Neural cell (in vitro differentiated cells): Measurements from ENCODE around the gene MAP7D2. TPM values are rescaled to one million over a fixed set of nuclear protein-coding genes. Genes with fewer than 3 reads are reported as not detected.
A peak's percentile ranks its signal among the peaks of the same experiment; 100 is the strongest.

Experiments
- H2AFZ ChIP-seq: fragments of 200-600, 300-800 bp; sonication (generic), shearing (Covaris generic); 2 replicates; pipeline ENCODE4 v1.6.0; 2014; ENCODE audit warnings: low read depth, mild to moderate bottlenecking, antibody characterized with exemption, low read length, moderate library complexity
- H3F3A ChIP-seq: fragments of 200-600 bp; shearing (Covaris generic); 2 replicates; pipeline ENCODE4 v1.6.1; 2016; ENCODE audit warnings: mild to moderate bottlenecking, moderate library complexity, mixed read lengths, antibody characterized with exemption, low read length; ENCODE audit not compliant: insufficient read depth, poor library complexity, severe bottlenecking
- H3K27ac ChIP-seq: fragments of 200-600, 300-800 bp; sonication (generic), shearing (Covaris generic); 2 replicates; pipeline ENCODE4 v1.5.1; 2014; ENCODE audit warnings: mild to moderate bottlenecking, low read length, moderate library complexity
- H3K27me3 ChIP-seq: fragments of 300-800, 200-600 bp; sonication (generic), shearing (Covaris generic); 2 replicates; pipeline ENCODE4 v1.6.0; 2014; ENCODE audit warnings: mild to moderate bottlenecking, low read depth, low read length, moderate library complexity; ENCODE audit not compliant: insufficient read depth
- H3K36me3 ChIP-seq: fragments of 300-800, 200-600 bp; sonication (generic), shearing (Covaris generic); 2 replicates; pipeline ENCODE4 v1.5.1; 2014; ENCODE audit warnings: mild to moderate bottlenecking, antibody characterized with exemption, low read length, moderate library complexity; ENCODE audit not compliant: insufficient read depth
- H3K4me2 ChIP-seq: fragments of 300-800, 200-600 bp; sonication (generic), shearing (Covaris generic); 2 replicates; pipeline ENCODE4 v1.6.0; 2014; ENCODE audit warnings: mild to moderate bottlenecking, low read length
- H3K4me3 ChIP-seq: fragments of 300-800, 200-600 bp; sonication (generic), shearing (Covaris generic); 2 replicates; pipeline ENCODE4 v1.5.1; 2014; ENCODE audit warnings: mild to moderate bottlenecking, low read length, moderate library complexity
- H3K79me2 ChIP-seq: fragments of 200-600 bp; shearing (Covaris generic); replicated peaks from 2 replicates; pipeline ENCODE4 v1.6.0; 2014; ENCODE audit warnings: mild to moderate bottlenecking, low read length, moderate library complexity; ENCODE audit not compliant: insufficient read depth
- H3K9ac ChIP-seq: fragments of 300-800, 200-600 bp; sonication (generic), shearing (Covaris generic); 2 replicates; pipeline ENCODE4 v1.6.1; 2016; ENCODE audit warnings: mild to moderate bottlenecking, low read length, mixed read lengths
- H3K9me2 ChIP-seq: fragments of 200-600 bp; shearing (Covaris generic); 2 replicates; pipeline ENCODE4 v1.6.1; 2016; ENCODE audit warnings: mild to moderate bottlenecking, low read length, mixed read lengths; ENCODE audit not compliant: insufficient read depth
- H3K9me3 ChIP-seq: fragments of 200-600, 300-800 bp; sonication (generic), shearing (Covaris generic); 2 replicates; pipeline ENCODE4 v1.6.1; 2016; ENCODE audit warnings: mild to moderate bottlenecking, mixed run types, low read length, moderate library complexity, mixed read lengths
- H4K20me1 ChIP-seq: fragments of 200-600 bp; shearing (Covaris generic); 2 replicates; pipeline ENCODE4 v1.6.1; 2016; ENCODE audit warnings: mild to moderate bottlenecking, mixed run types; ENCODE audit not compliant: insufficient read depth
- EP300 ChIP-seq: fragments of 450-650 bp; conservative IDR thresholded peaks from 2 replicates; pipeline ENCODE4 v1.6.1; 2014; ENCODE audit warnings: antibody characterized with exemption, mild to moderate bottlenecking, moderate library complexity; ENCODE audit not compliant: poor library complexity, severe bottlenecking
- EZH2 ChIP-seq: fragments of 200-600, 300-800 bp; shearing (Covaris generic), sonication (generic); IDR thresholded peaks from 2 replicates; pipeline ENCODE4 v1.6.1; 2014; ENCODE audit warnings: antibody characterized with exemption, low read length, borderline replicate concordance, mild to moderate bottlenecking; ENCODE audit not compliant: insufficient read depth, poor library complexity, severe bottlenecking
- MXI1 ChIP-seq: fragments of 450-650 bp; conservative IDR thresholded peaks from 2 replicates; pipeline ENCODE4 v1.6.1; 2014; ENCODE audit warnings: antibody characterized with exemption, mild to moderate bottlenecking; ENCODE audit not compliant: poor library complexity, severe bottlenecking
- POLR2AphosphoS5 ChIP-seq: IDR thresholded peaks from 2 replicates; pipeline ENCODE4 v1.6.1; 2012
- RAD21 ChIP-seq: fragments of 450-650 bp; conservative IDR thresholded peaks from 2 replicates; pipeline ENCODE4 v1.6.1; 2014; ENCODE audit warnings: antibody characterized with exemption, mild to moderate bottlenecking, moderate library complexity
- SMC3 ChIP-seq: fragments of 450-650 bp; conservative IDR thresholded peaks from 2 replicates; pipeline ENCODE4 v1.6.1; 2014; ENCODE audit warnings: antibody characterized with exemption, mild to moderate bottlenecking, moderate library complexity; ENCODE audit not compliant: poor library complexity
- TAF1 ChIP-seq: IDR thresholded peaks from 2 replicates; pipeline ENCODE4 v1.6.1; 2012; ENCODE audit warnings: low read depth
- polyA plus RNA-seq: library from polyadenylated mRNA; depleted of rRNA; stranded (reverse); fragments of >200 nt; gene quantifications from 2 replicates; pipeline ENCODE4 v1.2.3, GENCODE V29; 2014
- TF ChIP-seq, protein P1 (sequence below): fragments of 450-650 bp; IDR thresholded peaks from 2 replicates; pipeline ENCODE4 v1.5.1; 2014; ENCODE audit warnings: antibody characterized with exemption, mild to moderate bottlenecking, moderate library complexity; ENCODE audit not compliant: poor library complexity, severe bottlenecking
- TF ChIP-seq, protein P2 (sequence below): IDR thresholded peaks from 2 replicates; pipeline ENCODE4 v1.6.1; 2012; ENCODE audit warnings: borderline replicate concordance

The MAP7D2 gene
- polyA plus RNA-seq, 1 donor from 2014 or later, result 6.4 TPM

DNA sequence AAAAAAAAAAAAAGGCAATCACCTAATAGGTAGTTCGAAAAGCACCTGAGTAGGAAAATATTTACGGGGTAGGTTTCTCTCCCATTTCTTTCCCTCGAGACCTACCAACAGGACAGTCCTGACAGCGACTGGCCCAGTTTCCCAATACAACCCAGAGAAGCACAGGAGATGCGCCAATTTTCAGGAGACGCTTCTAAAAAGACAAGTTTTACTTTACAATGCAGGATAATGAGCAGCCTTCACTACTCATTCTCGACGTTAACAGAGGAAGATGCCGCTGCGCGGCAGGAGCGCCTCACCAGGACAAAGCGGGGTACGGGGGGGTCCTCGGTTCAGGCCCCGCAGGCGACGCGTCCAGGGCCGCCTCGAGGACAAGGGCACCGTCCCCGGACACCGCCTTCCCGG lies 126.6 kb downstream of the MAP7D2 start:
- Histone ChIP-seq H3K4me2 (peak overlapping the region; percentile 41), H3K27me3 (no peaks in the 10 kb centered on the region), H3K4me3 (peak overlapping the region; percentile 85), H3K9me2 (no peaks in the 10 kb centered on the region), H3K79me2 (peaks cover 10% of the 10 kb centered on the region), H3F3A (no peaks in the 10 kb centered on the region), H3K9ac (peak overlapping the region; percentile 76), H3K9me3 (no peaks in the 10 kb centered on the region), H2AFZ (no peak overlapping the region), H4K20me1 (no peaks in the 10 kb centered on the region), H3K27ac (peak overlapping the region; percentile 67), H3K36me3 (no peaks in the 10 kb centered on the region)
- peak; percentile 27 for TF ChIP-seq RAD21
- TF ChIP-seq SMC3, result peak; percentile 14
- TF ChIP-seq, protein P1, sequence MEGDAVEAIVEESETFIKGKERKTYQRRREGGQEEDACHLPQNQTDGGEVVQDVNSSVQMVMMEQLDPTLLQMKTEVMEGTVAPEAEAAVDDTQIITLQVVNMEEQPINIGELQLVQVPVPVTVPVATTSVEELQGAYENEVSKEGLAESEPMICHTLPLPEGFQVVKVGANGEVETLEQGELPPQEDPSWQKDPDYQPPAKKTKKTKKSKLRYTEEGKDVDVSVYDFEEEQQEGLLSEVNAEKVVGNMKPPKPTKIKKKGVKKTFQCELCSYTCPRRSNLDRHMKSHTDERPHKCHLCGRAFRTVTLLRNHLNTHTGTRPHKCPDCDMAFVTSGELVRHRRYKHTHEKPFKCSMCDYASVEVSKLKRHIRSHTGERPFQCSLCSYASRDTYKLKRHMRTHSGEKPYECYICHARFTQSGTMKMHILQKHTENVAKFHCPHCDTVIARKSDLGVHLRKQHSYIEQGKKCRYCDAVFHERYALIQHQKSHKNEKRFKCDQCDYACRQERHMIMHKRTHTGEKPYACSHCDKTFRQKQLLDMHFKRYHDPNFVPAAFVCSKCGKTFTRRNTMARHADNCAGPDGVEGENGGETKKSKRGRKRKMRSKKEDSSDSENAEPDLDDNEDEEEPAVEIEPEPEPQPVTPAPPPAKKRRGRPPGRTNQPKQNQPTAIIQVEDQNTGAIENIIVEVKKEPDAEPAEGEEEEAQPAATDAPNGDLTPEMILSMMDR, result peak; percentile 17
- no peak for TF ChIP-seq TAF1

DNA sequence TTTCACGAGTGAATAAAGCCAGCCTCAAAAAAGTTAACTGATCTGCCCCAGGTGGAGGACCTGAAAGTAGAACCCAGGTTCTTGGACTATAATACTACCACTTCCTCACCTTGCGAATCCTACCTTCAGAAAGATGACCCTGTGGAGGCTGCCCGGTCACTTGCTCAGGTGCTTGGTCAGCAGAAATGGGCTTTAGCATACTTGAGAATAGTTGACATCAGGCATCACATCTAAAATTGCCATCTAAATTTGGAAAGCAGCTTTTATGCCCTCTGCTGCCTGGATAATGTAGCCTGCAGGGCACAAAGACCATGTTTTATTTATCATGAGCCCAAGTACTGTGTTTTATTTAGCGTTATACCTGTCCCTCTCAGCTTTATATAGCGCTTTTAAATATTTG lies 128.9 kb downstream of the MAP7D2 start:
- Histone ChIP-seq H2AFZ (no peak overlapping the region), H3K4me3 (no peak overlapping the region), H3K27ac (no peak overlapping the region), H3K9ac (no peak overlapping the region), H3F3A (no peaks in the 10 kb centered on the region), H3K79me2 (peaks cover 10% of the 10 kb centered on the region), H3K9me2 (no peaks in the 10 kb centered on the region), H3K27me3 (no peaks in the 10 kb centered on the region), H3K9me3 (no peaks in the 10 kb centered on the region), H3K36me3 (no peaks in the 10 kb centered on the region), H4K20me1 (no peaks in the 10 kb centered on the region), H3K4me2 (no peak overlapping the region)
- TF ChIP-seq EP300 (no peak), SMC3 (no peak), TAF1 (no peak), POLR2AphosphoS5 (no peak)
- TF ChIP-seq, protein P1, result no peak

DNA sequence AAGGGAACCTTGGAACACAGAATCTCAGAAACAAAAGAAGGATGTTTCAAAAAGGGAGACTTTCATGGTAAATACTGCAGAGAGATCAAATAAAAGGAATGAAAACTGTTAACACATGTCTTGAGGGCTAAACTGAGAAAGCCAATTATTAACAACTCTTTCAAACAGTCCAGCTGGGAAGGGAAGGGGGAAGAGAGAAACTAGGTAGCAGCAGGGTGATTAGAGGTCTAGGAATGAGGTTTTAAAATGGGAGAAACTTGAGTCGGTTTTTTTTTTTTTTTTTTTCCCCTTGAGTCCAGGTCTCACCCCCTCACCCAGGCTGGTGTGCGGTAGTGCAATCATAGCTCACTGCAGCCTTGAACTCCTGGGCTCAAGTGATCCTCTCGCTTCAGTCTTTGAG lies 130.2 kb downstream of the MAP7D2 start:
- no peaks in the 10 kb centered on the region for H3K9me3 ChIP-seq
- H3K4me3 ChIP-seq, result no peak overlapping the region
- no peaks in the 10 kb centered on the region for H3K9me2 ChIP-seq
- H3K79me2 ChIP-seq, result peaks cover 10% of the 10 kb centered on the region
- no peaks in the 10 kb centered on the region for H3K27me3 ChIP-seq
- no peak overlapping the region for H3K9ac ChIP-seq
- no peak overlapping the region for H3K4me2 ChIP-seq
- no peak for TF ChIP-seq SMC3
- no peak for TF ChIP-seq MXI1
- no peak for TF ChIP-seq EZH2
- no peak for TF ChIP-seq RAD21
- TF ChIP-seq TAF1, result no peak
- TF ChIP-seq, protein P2, sequence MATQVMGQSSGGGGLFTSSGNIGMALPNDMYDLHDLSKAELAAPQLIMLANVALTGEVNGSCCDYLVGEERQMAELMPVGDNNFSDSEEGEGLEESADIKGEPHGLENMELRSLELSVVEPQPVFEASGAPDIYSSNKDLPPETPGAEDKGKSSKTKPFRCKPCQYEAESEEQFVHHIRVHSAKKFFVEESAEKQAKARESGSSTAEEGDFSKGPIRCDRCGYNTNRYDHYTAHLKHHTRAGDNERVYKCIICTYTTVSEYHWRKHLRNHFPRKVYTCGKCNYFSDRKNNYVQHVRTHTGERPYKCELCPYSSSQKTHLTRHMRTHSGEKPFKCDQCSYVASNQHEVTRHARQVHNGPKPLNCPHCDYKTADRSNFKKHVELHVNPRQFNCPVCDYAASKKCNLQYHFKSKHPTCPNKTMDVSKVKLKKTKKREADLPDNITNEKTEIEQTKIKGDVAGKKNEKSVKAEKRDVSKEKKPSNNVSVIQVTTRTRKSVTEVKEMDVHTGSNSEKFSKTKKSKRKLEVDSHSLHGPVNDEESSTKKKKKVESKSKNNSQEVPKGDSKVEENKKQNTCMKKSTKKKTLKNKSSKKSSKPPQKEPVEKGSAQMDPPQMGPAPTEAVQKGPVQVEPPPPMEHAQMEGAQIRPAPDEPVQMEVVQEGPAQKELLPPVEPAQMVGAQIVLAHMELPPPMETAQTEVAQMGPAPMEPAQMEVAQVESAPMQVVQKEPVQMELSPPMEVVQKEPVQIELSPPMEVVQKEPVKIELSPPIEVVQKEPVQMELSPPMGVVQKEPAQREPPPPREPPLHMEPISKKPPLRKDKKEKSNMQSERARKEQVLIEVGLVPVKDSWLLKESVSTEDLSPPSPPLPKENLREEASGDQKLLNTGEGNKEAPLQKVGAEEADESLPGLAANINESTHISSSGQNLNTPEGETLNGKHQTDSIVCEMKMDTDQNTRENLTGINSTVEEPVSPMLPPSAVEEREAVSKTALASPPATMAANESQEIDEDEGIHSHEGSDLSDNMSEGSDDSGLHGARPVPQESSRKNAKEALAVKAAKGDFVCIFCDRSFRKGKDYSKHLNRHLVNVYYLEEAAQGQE, result no peak
- TF ChIP-seq POLR2AphosphoS5, result no peak
- TF ChIP-seq, protein P1, result no peak
- H3K36me3 ChIP-seq, result no peaks in the 10 kb centered on the region
- no peaks in the 10 kb centered on the region for H3F3A ChIP-seq
- no peaks in the 10 kb centered on the region for H4K20me1 ChIP-seq
- no peak overlapping the region for H3K27ac ChIP-seq
- H2AFZ ChIP-seq, result no peak overlapping the region
